PFSK-1 (cell line): ENCODE results near the gene CTXN3.

Source experiments
- POLR2AphosphoS5 ChIP-seq: IDR thresholded peaks from 2 replicates; pipeline ENCODE4 v1.6.1; 2012; ENCODE audit warnings: low read depth, mild to moderate bottlenecking, control low read depth, low read length, moderate library complexity
- SIN3A ChIP-seq: IDR thresholded peaks from 2 replicates; pipeline ENCODE4 v1.6.1; 2012; ENCODE audit warnings: mild to moderate bottlenecking, low read length, moderate library complexity, borderline replicate concordance; ENCODE audit not compliant: insufficient read depth

GRCh38 chr5:127667926-127668325 is 19.0 kb downstream of the CTXN3 start:
- TF ChIP-seq POLR2AphosphoS5 (no peak), SIN3A (no peak)
